ENCODE data around the gene TNP1.

The TNP1 gene

DNA sequence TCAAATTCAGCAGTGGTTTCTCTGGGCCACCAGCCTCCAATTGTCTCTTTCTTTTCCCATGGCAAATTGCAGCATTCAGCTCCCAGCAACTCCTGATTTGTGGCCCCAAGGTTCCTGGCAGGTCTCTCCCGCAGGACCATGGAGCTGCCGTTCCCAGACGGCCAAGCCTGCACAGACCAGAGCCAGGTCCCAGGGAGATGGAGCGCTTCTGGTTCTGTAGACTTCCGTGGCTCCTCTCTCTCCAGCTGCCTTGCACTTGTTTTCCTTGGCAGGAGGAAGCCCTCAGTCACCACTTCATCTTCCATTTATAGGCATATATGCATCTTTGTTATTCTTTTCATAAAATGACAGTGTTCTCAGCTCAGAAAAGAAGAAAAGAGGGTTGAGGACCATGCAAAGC is 21.7 kb downstream of the TNP1 start:
- DNase-seq (ENCODE audit: low spot score), result no peak

DNA sequence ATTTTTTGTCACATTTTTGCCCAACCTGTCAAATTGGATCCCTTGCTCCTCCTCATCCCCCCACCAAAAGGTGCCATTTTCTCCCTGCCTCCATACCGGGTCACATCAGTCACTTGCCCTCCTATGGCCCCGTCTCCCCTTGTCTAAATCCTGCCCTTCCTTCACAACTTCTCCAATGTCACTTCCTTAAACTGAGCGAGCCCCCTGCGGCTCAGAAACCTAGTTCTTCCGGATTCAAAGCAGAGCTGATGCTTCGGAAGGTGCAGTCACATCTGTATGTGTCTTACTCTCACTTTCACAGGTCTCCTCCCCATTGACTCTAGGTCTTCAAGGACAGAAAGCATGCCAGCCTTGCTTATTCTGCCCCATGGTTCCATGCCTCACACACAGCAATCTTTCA is 22.1 kb downstream of the TNP1 start:
- no peak for DNase-seq (ENCODE audit: low spot score)

DNA sequence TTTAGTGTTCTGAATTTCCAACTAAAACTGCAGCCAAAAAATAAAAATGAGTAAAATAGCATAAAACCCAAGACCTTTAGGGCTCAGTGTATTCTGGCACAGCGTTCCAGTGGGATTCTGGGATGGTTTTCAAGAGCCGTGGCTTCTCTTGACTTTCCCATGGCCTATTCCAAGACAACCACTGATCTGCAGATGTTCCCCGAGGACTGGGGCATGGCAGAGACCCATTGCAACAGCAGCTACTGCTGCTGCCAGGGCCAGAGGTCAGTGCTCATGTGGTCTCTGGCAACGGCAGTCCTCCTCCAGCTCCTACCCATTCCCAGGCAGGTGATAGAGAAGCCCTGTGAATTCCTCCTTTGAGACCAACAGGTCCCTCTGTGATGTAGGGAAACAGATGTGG is 26.8 kb downstream of the TNP1 start:
- DNase-seq (ENCODE audit: low spot score), result no peak

DNA sequence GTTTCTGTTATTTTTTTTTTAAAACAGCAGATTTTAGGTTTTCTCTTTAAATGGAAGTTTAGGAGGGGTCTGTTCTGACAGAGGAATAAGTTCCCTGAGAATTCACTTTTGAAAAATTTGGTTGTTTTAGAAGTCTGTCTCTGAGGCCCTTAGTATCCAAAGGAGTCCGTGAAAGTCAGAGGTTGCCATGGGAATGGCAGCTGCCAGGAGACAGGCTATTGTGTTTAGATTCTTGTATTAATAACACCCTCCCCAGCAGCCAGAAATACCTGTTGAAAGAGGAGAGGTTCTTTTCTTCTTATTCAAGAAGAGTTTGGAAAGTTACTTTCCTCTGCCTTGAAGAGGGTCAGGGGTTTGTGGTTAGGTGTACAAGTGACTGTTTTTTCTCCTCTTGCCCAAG is 29.5 kb downstream of the TNP1 start:
- no peak for DNase-seq (ENCODE audit: low spot score)

DNA sequence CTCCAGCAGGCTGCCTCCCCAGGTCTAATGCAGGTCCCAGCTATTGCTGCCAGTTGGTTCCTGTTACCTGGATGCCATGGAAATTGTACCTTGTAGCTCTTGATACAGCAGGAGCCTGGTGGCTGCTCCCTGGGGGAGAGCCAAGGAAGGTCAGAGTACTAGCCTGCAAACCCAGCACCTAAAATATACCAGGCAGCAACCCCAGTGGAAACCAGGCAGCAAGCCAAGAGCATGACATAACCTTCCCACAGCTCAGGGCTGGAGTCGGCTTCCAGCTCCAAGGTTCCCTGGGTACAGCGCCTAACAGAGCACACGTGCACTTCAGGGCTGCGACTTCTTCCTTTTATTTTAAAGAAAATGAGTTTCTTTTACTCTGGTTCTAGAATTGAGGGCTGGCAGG is 30.3 kb downstream of the TNP1 start:
- DNase-seq (ENCODE audit: low spot score), result no peak

DNA sequence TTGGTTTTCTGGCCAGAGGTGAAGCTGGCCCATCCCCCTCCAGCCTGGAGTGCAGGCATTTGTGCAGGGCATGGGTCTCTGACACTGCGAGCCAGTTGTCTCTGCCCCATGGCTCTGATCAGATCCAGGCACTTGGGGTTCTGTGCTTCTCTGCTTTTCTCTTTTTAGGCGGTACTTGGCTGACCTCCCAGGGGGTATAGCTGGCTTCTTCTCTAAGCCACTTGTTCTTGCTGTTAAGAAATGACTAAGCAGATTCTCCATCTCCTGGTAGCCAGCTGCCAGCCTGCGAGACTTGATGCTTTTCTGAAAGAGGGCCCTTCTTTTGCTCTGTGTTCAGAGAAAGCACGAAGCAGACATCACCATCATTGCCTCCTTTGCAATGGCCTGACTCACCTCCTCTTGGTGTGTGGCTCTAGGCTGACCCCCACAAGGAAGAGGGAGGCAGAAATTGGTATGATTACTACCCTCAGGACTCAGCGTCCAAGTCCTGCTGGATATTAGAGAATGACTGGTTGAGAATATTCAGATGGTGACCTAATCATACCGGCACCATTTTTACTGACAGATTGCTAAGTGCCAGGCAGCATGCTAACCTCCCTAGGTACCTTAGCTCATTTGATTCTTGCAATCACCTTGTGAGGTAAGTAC is 32.7 kb downstream of the TNP1 start:
- no peak for DNase-seq (ENCODE audit: low spot score)

DNA sequence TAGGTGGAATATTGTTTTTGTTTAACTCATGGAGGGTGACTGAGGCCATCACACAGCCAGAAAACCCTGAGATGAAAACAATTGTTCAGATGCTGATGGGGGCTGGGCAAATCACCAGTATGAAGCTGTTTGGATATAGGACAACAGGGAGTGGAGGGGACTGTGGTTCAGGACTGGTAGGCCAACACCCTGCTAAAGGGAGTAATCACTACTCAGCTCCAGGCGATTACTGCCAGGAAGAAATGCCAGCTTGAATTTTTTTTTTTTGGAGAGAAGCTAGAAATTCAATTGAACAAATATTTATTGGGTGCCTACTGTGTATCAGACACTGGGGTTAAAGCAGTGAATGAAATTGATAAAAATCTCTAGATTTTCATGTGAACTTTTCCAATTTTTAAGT is 37.4 kb downstream of the TNP1 start:
- no peak for DNase-seq (ENCODE audit: low spot score)

DNA sequence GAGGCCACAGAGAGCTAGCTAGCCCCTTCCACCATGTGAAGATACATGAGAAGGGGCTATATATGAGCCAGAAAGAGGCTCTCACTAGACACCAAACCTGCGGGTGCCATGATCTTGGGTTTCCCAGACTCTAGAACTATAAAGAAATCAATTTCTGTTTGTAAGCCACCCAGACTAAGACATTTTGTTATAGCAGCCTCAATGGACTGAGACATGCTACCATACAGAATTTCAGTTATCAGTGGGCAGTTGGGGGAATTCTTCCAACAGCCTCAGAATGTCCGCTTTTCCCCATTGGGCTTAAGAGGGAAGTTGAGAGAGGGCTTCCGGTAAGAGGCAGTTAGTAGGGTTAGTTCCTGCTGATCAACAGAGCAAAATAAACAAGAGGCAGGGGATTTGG is 39.2 kb downstream of the TNP1 start:
- no peak for DNase-seq (ENCODE audit: low spot score)

DNA sequence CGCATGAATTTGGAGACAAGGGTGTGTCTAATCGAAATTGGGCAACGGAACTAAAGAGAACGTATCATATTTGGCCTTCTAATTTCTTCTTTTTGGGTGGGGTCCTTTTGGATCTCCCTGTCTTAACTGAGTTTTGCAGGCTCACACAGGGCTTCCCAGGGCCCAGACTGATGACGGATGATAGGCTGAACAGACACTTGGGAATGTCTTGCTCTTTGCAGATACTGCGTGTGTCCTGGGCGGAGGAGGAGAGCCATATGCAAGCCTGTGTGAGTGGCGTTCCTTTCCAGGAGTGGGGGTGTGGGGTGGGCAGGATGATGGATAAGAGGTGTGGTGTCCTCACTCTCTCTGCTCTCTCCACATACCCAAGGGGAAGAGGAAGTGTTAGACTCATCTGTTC is 40.1 kb downstream of the TNP1 start:
- DNase-seq (ENCODE audit: low spot score), result no peak

DNA sequence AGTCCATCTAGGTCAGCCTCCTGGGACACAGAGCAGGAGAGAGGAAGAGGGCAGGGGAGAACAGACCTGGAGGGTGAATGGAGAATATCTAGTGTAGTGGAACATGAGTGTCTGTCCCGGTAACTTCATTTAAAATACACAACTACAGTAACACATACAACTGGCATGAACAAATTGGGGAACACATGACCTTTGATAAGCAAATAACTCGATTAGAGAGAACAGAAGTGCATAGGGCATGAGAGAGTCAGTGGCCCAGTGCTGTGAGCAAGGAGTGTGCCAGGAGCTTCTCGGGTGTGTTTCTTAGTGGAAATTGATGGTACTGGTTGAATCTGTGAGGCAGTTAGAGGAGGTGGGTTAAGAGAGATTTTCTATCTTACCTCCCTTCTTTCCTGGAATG is 40.8 kb downstream of the TNP1 start:
- no peak for DNase-seq (ENCODE audit: low spot score)

DNA sequence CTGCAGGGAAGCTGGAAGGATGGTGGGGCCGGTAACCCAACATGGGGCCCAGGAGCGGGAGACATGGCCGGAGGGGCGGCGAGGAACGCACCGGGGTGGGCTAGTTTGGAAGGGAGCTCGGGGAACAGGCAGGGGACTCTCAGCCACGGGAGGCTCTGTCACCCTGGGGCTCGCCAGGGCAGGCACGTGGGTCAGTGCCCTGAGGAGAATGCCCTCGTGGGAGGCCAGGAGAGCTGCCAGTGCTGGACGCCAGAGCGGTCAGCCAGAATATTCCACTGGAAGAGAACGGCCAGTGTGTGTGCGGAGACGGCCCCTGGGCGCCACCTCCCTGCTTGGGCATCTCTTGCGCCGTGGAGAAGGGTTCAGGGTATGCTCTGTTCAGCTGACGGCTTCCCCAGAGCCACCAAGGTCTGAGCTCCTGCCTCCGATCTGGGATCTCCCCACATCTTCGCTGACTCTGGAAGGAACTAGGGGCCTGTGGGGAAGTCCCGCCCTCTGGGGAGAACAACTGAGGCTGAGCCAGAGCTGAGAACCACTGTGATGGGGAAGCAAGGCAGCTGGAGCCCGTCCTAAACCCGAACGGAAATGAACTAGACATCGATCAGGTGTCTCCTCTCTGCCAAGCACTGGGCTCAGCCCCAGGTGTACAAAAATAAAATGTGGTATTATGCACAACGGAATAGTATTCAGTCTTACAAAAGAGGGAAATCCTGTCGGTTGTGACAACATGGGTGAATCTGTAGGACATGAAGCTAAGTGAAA is 49.3 kb downstream of the TNP1 start:
- DNase-seq (ENCODE audit: low spot score), result no peak

All from D341Med (cell line).